ENCODE results near the gene KRTAP12-1.
"Not testable (repeated sequence)": the region's sequence is repeated elsewhere in the genome, so short reads cannot be mapped to it uniquely, and the experiment has no call there.

The KRTAP12-1 gene

GRCh38 chr21:44647222-44647552 is 34.8 kb downstream of the KRTAP12-1 start:
- Histone ChIP-seq H3K4me1 (peaks cover 38% of the 10 kb centered on the region), H3K4me3 (no peak overlapping the region), H3K9me3 (peaks cover 59% of the 10 kb centered on the region), H3K9ac (0 out of 2 replicates have a peak overlapping the region, but pooled peaks have one; percentile 15), H3K27ac (no peak overlapping the region), H4K20me1 (no peaks in the 10 kb centered on the region), H3K27me3 (no peaks in the 10 kb centered on the region), H3K4me2 (peak overlapping the region; percentile 12; the same call in 1 of the 2 replicates), H3K36me3 (no peaks in the 10 kb centered on the region)
- TF ChIP-seq Cebpa-rat (IDR thresholded peaks at IDR 0.05) = no peak

- not testable (repeated sequence) for H3K27ac ChIP-seq, H3K36me3 ChIP-seq, H4K20me1 ChIP-seq, H3K27me3 ChIP-seq, H3K4me3 ChIP-seq
- Histone ChIP-seq H3K4me2 (peak within 1 kb of the TSS; percentile 12; the same call in 1 of the 2 replicates), H3K9me3 (peaks cover 55% of the 10 kb centered on the region), H3K4me1 (peaks cover 34% of the 10 kb centered on the region), H3K9ac (0 out of 2 replicates have a peak within 1 kb of the TSS, but pooled peaks have one; percentile 15)
These were observed 35.4 kb downstream of the KRTAP12-1 start, which contains the start of gene KRTAP10-11 for GRCh38 chr21:44646366-44647221. Gene KRTAP10-11, plus strand, starts transcription at chr21:44646414. Its CDS starts 45 bp downstream, at chr21:44646459.

GRCh38 chr21:44644878-44645277 is 37.1 kb downstream of the KRTAP12-1 start:
- no peaks in the 10 kb centered on the region for H3K36me3 ChIP-seq
- no peak overlapping the region for H3K9ac ChIP-seq
- H3K27me3 ChIP-seq = no peaks in the 10 kb centered on the region
- peaks cover 23% of the 10 kb centered on the region for H3K4me1 ChIP-seq
- H3K9me3 ChIP-seq = peaks cover 51% of the 10 kb centered on the region
- no peaks in the 10 kb centered on the region for H4K20me1 ChIP-seq
- no peak overlapping the region for H3K27ac ChIP-seq
- no peak overlapping the region for H3K4me2 ChIP-seq
- no peak for TF ChIP-seq Cebpa-rat (IDR thresholded peaks at IDR 0.05)
- no peak overlapping the region for H3K4me3 ChIP-seq

- H3K4me2 ChIP-seq = no peak overlapping the region
- no peak overlapping the region for H3K9ac ChIP-seq
- H3K27me3 ChIP-seq = no peaks in the 10 kb centered on the region
- no peak overlapping the region for H3K27ac ChIP-seq
- no peak for TF ChIP-seq Cebpa-rat (IDR thresholded peaks at IDR 0.05)
- no peaks in the 10 kb centered on the region for H3K36me3 ChIP-seq
- no peak overlapping the region for H3K4me3 ChIP-seq
- H4K20me1 ChIP-seq = no peaks in the 10 kb centered on the region
- peaks cover 50% of the 10 kb centered on the region for H3K9me3 ChIP-seq
- H3K4me1 ChIP-seq = peaks cover 14% of the 10 kb centered on the region
These were observed 38.1 kb downstream of the KRTAP12-1 start for GRCh38 chr21:44643741-44644310.

- TF ChIP-seq Cebpa-rat (IDR thresholded peaks at IDR 0.05) = no peak
These were observed 41.2 kb downstream of the KRTAP12-1 start for GRCh38 chr21:44640761-44641160.

GRCh38 chr21:44639331-44639655 is 42.7 kb downstream of the KRTAP12-1 start:
- Histone ChIP-seq H4K20me1 (no peaks in the 10 kb centered on the region), H3K9ac (no peak overlapping the region), H3K27me3 (no peaks in the 10 kb centered on the region), H3K36me3 (no peaks in the 10 kb centered on the region), H3K27ac (no peak overlapping the region), H3K4me3 (no peak overlapping the region), H3K4me1 (no peaks in the 10 kb centered on the region), H3K4me2 (no peak overlapping the region), H3K9me3 (peaks cover 35% of the 10 kb centered on the region)
- TF ChIP-seq Cebpa-rat (IDR thresholded peaks at IDR 0.05) = no peak

More at GRCh38 chr21:44640761-44641160, 41.2 kb downstream of the KRTAP12-1 start:
- no peaks in the 10 kb centered on the region for H3K27me3 ChIP-seq
- H3K9me3 ChIP-seq = peaks cover 49% of the 10 kb centered on the region
- no peak overlapping the region for H3K4me3 ChIP-seq
- H4K20me1 ChIP-seq = no peaks in the 10 kb centered on the region
- H3K4me2 ChIP-seq = no peak overlapping the region
- H3K36me3 ChIP-seq = no peaks in the 10 kb centered on the region
- no peaks in the 10 kb centered on the region for H3K4me1 ChIP-seq
- no peak overlapping the region for H3K27ac ChIP-seq
- H3K9ac ChIP-seq = no peak overlapping the region

- not testable (repeated sequence) for H3K9ac ChIP-seq, H3K27me3 ChIP-seq
- H3K9me3 ChIP-seq = peaks cover 29% of the 10 kb centered on the region
These were observed 43.2 kb downstream of the KRTAP12-1 start for GRCh38 chr21:44638506-44639330.

GRCh38 chr21:44637851-44638348 is 44.1 kb downstream of the KRTAP12-1 start:
- not testable (repeated sequence) for H3K9ac ChIP-seq, H3K27me3 ChIP-seq, H3K4me3 ChIP-seq, H4K20me1 ChIP-seq, H3K4me2 ChIP-seq, H3K27ac ChIP-seq, H3K4me1 ChIP-seq, H3K36me3 ChIP-seq
- peaks cover 22% of the 10 kb centered on the region for H3K9me3 ChIP-seq

More at GRCh38 chr21:44638506-44639330, 43.2 kb downstream of the KRTAP12-1 start:
- not testable (repeated sequence) for H3K4me1 ChIP-seq, H4K20me1 ChIP-seq, H3K36me3 ChIP-seq, H3K27ac ChIP-seq, H3K4me3 ChIP-seq, H3K4me2 ChIP-seq

GRCh38 chr21:44637018-44637850 is 44.7 kb downstream of the KRTAP12-1 start, which contains the start of gene KRTAP10-10:
Gene KRTAP10-10, plus strand, starts transcription at chr21:44637356. Its CDS starts 62 bp downstream, at chr21:44637418.
- Histone ChIP-seq H3K4me2 (no peak within 1 kb of the TSS), H3K4me3 (no peak within 1 kb of the TSS), H3K27me3 (no peaks in the 10 kb centered on the region), H3K9ac (no peak within 1 kb of the TSS), H3K9me3 (peaks cover 20% of the 10 kb centered on the region), H3K4me1 (no peaks in the 10 kb centered on the region), H3K36me3 (no peaks in the 10 kb centered on the region), H4K20me1 (no peaks in the 10 kb centered on the region), H3K27ac (no peak within 1 kb of the TSS)
- no peak for TF ChIP-seq Cebpa-rat (IDR thresholded peaks at IDR 0.05)

All from BLaER1 (cell line).